HCT116 (cell line): ENCODE data around the gene ZBTB8A. TPM values are rescaled to one million over a fixed set of nuclear protein-coding genes. Genes with fewer than 3 reads are reported as not detected.

Experiments used
- ATAC-seq: fragments of 200-7000 bp; cut with Tn5 transposase; 2 replicates; pipeline ENCODE4 v1.9.1; 2020; ENCODE audit warnings: mild to moderate bottlenecking, moderate library complexity
- BruUV-seq: library from RNA; stranded (reverse); fragments of 400-500 nt; replicated peaks from 2 replicates; lab custom pipeline; 2021; lab: Mats Ljungman, UMichigan
- CTCF ChIA-PET: fragments of 300-600 bp; sonication (Branson Sonifier 250); formaldehyde crosslinking; loops from one replicate; lab custom pipeline; 2021; ENCODE audit warnings: antibody characterized with exemption; lab: Charles Lee
- POLR2A ChIA-PET: fragments of 300-600, 350-600 bp; sonication (Branson Sonifier 250); formaldehyde crosslinking; loops from one replicate; lab custom pipeline; 2021; ENCODE audit warnings: antibody characterized with exemption; lab: Charles Lee
- RAD21 ChIA-PET, 2 experiments: fragments of 300-600 bp; sonication (Branson Sonifier 250); formaldehyde crosslinking; loops; one replicate each; lab custom pipeline; 2023; ENCODE audit warnings: low total read pairs in 2 of 2; ENCODE audit not compliant: uncharacterized antibody in 2 of 2, unreplicated experiment in 2 of 2, low non-redundant PET in 1 of 2; lab: Charles Lee
- DNase-seq: peaks from one replicate; pipeline ENCODE4 v3.0.0-alpha.2; 2010; ENCODE audit warnings: low read depth, low spot score
- H2AFZ ChIP-seq: fragments of 200-600 bp; shearing (Covaris generic), sonication (generic); 2 replicates; pipeline ENCODE4 v1.6.1; 2017; ENCODE audit warnings: low read depth, mixed run types, mixed read lengths, antibody characterized with exemption, low read length; ENCODE audit not compliant: poor library complexity, severe bottlenecking
- H3K27ac ChIP-seq: 2 replicates; pipeline ENCODE4 v1.5.1; 2012; ENCODE audit warnings: low read depth, low read length
- H3K27me3 ChIP-seq: fragments of 200-600 bp; sonication (generic); 2 replicates; pipeline ENCODE4 v1.6.1; 2016; ENCODE audit warnings: mixed run types, low read length, mixed read lengths; ENCODE audit not compliant: insufficient read depth
- H3K36me3 ChIP-seq, 2 experiments: fragments of 200-500 bp in 1 of 2; fragments of 200-600 bp in 1 of 2; sonication (Bioruptor generic) in 1 of 2; sonication (generic) in 1 of 2; 2 replicates each; pipeline versions ENCODE4 v1.5.1 to v1.6.1; 2014 to 2016; ENCODE audit warnings: low read length in 2 of 2, inconsistent platforms in 1 of 2, mixed read lengths in 1 of 2, mixed run types in 1 of 2; ENCODE audit not compliant: insufficient read depth in 2 of 2, control insufficient read depth in 1 of 2
- H3K4me1 ChIP-seq, 2 experiments: fragments of 200-600 bp in 1 of 2; sonication (generic) in 1 of 2; 2 replicates each; pipeline versions ENCODE4 v1.5.1 to v1.6.1; 2012 to 2017; ENCODE audit warnings: low read length in 2 of 2, inconsistent platforms in 1 of 2, mild to moderate bottlenecking in 1 of 2, mixed read lengths in 1 of 2, mixed run types in 1 of 2, moderate library complexity in 1 of 2; ENCODE audit not compliant: insufficient read depth in 2 of 2, control insufficient read depth in 1 of 2
- H3K4me2 ChIP-seq: fragments of 200-600 bp; sonication (generic); 2 replicates; pipeline ENCODE4 v1.6.1; 2017; ENCODE audit warnings: mixed run types, low read length, mixed read lengths
- H3K4me3 ChIP-seq, 2 experiments: fragments of 200-600 bp in 1 of 2; sonication (generic) in 1 of 2; replicated peaks in 1 of 2; 2 replicates each; pipeline ENCODE4 v1.5.1; 2011 to 2016; ENCODE audit warnings: low read length in 2 of 2, control low read depth in 1 of 2, low read depth in 1 of 2, mild to moderate bottlenecking in 1 of 2, mixed read lengths in 1 of 2, mixed run types in 1 of 2
- H3K79me2 ChIP-seq: fragments of 200-600 bp; sonication (generic); 2 replicates; pipeline ENCODE4 v1.6.1; 2017; ENCODE audit warnings: mild to moderate bottlenecking, mixed run types, low read length, moderate library complexity, mixed read lengths; ENCODE audit not compliant: insufficient read depth
- H3K9ac ChIP-seq: fragments of 200-600 bp; sonication (generic); 2 replicates; pipeline ENCODE4 v1.6.1; 2016; ENCODE audit warnings: low read length, mixed read lengths
- H3K9me2 ChIP-seq: fragments of 200-600 bp; sonication (generic), shearing (Covaris generic); 2 replicates; pipeline ENCODE4 v1.6.1; 2017; ENCODE audit warnings: mixed run types, mild to moderate bottlenecking, moderate library complexity; ENCODE audit not compliant: insufficient read depth
- H3K9me3 ChIP-seq, 2 experiments: fragments of 200-500 bp in 1 of 2; fragments of 200-600 bp in 1 of 2; sonication (Bioruptor generic) in 1 of 2; sonication (generic) in 1 of 2; 2 replicates each; pipeline ENCODE4 v1.6.1; 2014 to 2017; ENCODE audit warnings: low read length in 2 of 2, mixed read lengths in 2 of 2, inconsistent platforms in 1 of 2, low read depth in 1 of 2, mild to moderate bottlenecking in 1 of 2, mixed run types in 1 of 2, moderate library complexity in 1 of 2; ENCODE audit not compliant: control insufficient read depth in 1 of 2, insufficient read depth in 1 of 2
- H4K20me1 ChIP-seq: fragments of 200-600 bp; sonication (generic), shearing (Covaris generic); 2 replicates; pipeline ENCODE4 v1.6.1; 2017; ENCODE audit warnings: mixed run types, mild to moderate bottlenecking, moderate library complexity; ENCODE audit not compliant: insufficient read depth
- CBX3 ChIP-seq: IDR thresholded peaks from 2 replicates; pipeline ENCODE4 v1.6.1; 2012; ENCODE audit warnings: low read depth
- CTCF ChIP-seq, 3 experiments: fragments of 200-600 bp in 1 of 3; sonication (generic) in 1 of 3; IDR thresholded peaks in 2 of 3; conservative IDR thresholded peaks in 1 of 3; 2 replicates each; pipeline ENCODE4 v1.5.1; 2012 to 2017; ENCODE audit warnings: low read depth in 2 of 3, low read length in 2 of 3, antibody characterized with exemption in 1 of 3, borderline replicate concordance in 1 of 3, control low read depth in 1 of 3, mild to moderate bottlenecking in 1 of 3, mixed read lengths in 1 of 3, mixed run types in 1 of 3, moderate library complexity in 1 of 3; ENCODE audit not compliant: insufficient read depth in 1 of 3
- RAD21 ChIP-seq: IDR thresholded peaks from 2 replicates; pipeline ENCODE4 v1.6.1; 2012; ENCODE audit warnings: low read depth, mild to moderate bottlenecking
- ZBTB33 ChIP-seq: IDR thresholded peaks from 2 replicates; pipeline ENCODE4 v1.6.1; 2011; ENCODE audit warnings: mild to moderate bottlenecking, low read length, moderate library complexity; ENCODE audit not compliant: insufficient replicate concordance; ENCODE audit errors: extremely low read depth
- intact Hi-C: fragments of 100-400 bp; cut with micrococcal nuclease; formaldehyde crosslinking; loops from 2 replicates; pipeline ENCODE4 v1.10.0; 2022
- total RNA-seq: library from RNA; stranded (reverse); gene quantifications from one replicate; pipeline ENCODE4 v1.2.1, GENCODE V29; 2021; ENCODE audit not compliant: unreplicated experiment

ZBTB8A gene
- total RNA-seq, 1 experiment from 2014 or later = 9.7 TPM

GRCh38 chr1:32618673-32619221, 79.5 kb downstream of the ZBTB8A start:
- Histone ChIP-seq H3K9ac (no peak overlapping the region), H3K36me3 (no peaks in the 10 kb centered on the region; a peak in 2 of 4 replicates), H3K27ac (no peak overlapping the region), H3K27me3 (no peaks in the 10 kb centered on the region), H3K4me2 (no peak overlapping the region), H3K4me1 (no peaks in the 10 kb centered on the region), H3K9me3 (no peaks in the 10 kb centered on the region), H3K4me3 (no peak overlapping the region), H3K79me2 (0 out of 2 replicates have a peak, but pooled peaks cover 5% of the 10 kb centered on the region), H4K20me1 (no peaks in the 10 kb centered on the region), H2AFZ (no peak overlapping the region), H3K9me2 (no peaks in the 10 kb centered on the region)
- TF ChIP-seq CBX3 = no peak
- CTCF ChIA-PET = interaction anchor here (1.0 to 2.6 kb wide), 2 partner anchors 21 to 98 kb away, joined by 3 to 11 read pairs; no protein-coding TSS in a partner anchor
- POLR2A ChIA-PET = no interaction called here
- intact Hi-C loops = no loop called here
- DNase-seq (no peak), ATAC-seq (peak; percentile 86)
- RAD21 ChIA-PET = no interaction called here
- no TSS peak for BruUV-seq

- DNase-seq (no peak), ATAC-seq (no peak)
- H3K79me2 ChIP-seq = 0 out of 2 replicates have a peak, but pooled peaks cover 5% of the 10 kb centered on the region
- H3K27ac ChIP-seq = no peak overlapping the region
- no peak overlapping the region for H3K9ac ChIP-seq
- CTCF ChIA-PET = interaction anchor here (1.0 to 2.6 kb wide), 4 partner anchors 22 to 218 kb away, joined by 3 to 11 read pairs (median 4); no protein-coding TSS in a partner anchor
- no peak overlapping the region for H3K4me3 ChIP-seq
- intact Hi-C loops = loop anchor here (1.0 kb wide), 1 partner anchor 172 kb away; no protein-coding TSS in a partner anchor
- H3K36me3 ChIP-seq = no peaks in the 10 kb centered on the region; a peak in 2 of 4 replicates
- no peaks in the 10 kb centered on the region for H3K27me3 ChIP-seq
- no peaks in the 10 kb centered on the region for H4K20me1 ChIP-seq
- no peak overlapping the region for H3K4me2 ChIP-seq
- BruUV-seq = no TSS peak
- TF ChIP-seq CTCF (IDR thresholded peaks at IDR 0.05 in 2 of 3, conservative IDR thresholded peaks at IDR 0.05 in 1 of 3; ENCODE audit: borderline replicate concordance in 1 of 3, insufficient read depth in 1 of 3, low read depth in 2 of 3, low read length in 2 of 3) (peak in 2 of 3 experiments; percentile 40 to 44; a peak in 3 of 6 replicates), RAD21 (peak; percentile 55), ZBTB33 (no peak)
- POLR2A ChIA-PET = no interaction called here
- H3K9me2 ChIP-seq = no peaks in the 10 kb centered on the region
- no peaks in the 10 kb centered on the region for H3K9me3 ChIP-seq
- RAD21 ChIA-PET = no interaction called here
- H3K4me1 ChIP-seq = no peaks in the 10 kb centered on the region
- no peak overlapping the region for H2AFZ ChIP-seq
Measured at GRCh38 chr1:32619701-32620485, 80.7 kb downstream of the ZBTB8A start.
